ENCODE results near the gene MIX23. TPM values are rescaled to one million over a fixed set of nuclear protein-coding genes. Genes with fewer than 3 reads are reported as not detected.
"Not testable (repeated sequence)": the region's sequence is repeated elsewhere in the genome, so short reads cannot be mapped to it uniquely, and the experiment has no call there.

MIX23 gene
- total RNA-seq, 4 donors from 2014 or later, result 20.6 to 25.1 (median 23.3) TPM

GRCh38 chr3:122377975-122378374 lies 5.1 kb downstream of the MIX23 start:
- intact Hi-C loops (cut with DNase I), result no loop called here

GRCh38 chr3:122374034-122374433 lies 9.0 kb downstream of the MIX23 start:
- 93 to 94% methylated on average over 1 of the region's 1 CpG for WGBS, 2 donors
- Histone ChIP-seq H3K36me3 (no peaks in the 10 kb centered on the region), H3K27me3 (no peaks in the 10 kb centered on the region), H3K4me1 (no peaks in the 10 kb centered on the region), H3K4me3 (replicated peaks in 1 of 3) (no peak overlapping the region), H3K9me3 (no peaks in the 10 kb centered on the region), H3K27ac (no peak overlapping the region)
- intact Hi-C loops (cut with DNase I), result no loop called here
- DNase-seq, result no peak
- no peak for TF ChIP-seq POLR2A (IDR thresholded peaks at IDR 0.05)
- no peak for TF ChIP-seq CTCF (IDR thresholded peaks at IDR 0.05)

More at GRCh38 chr3:122377975-122378374, 5.1 kb downstream of the MIX23 start:
- WGBS, 2 donors, result 84% methylated on average over 4 of the region's 4 CpGs
- Histone ChIP-seq H3K36me3 (no peaks in the 10 kb centered on the region), H3K27me3 (no peaks in the 10 kb centered on the region), H3K9me3 (no peaks in the 10 kb centered on the region), H3K4me3 (replicated peaks in 1 of 3) (no peak overlapping the region), H3K4me1 (peaks cover 0 to 7% of the 10 kb centered on the region in 2 donors), H3K27ac (no peak overlapping the region)
- no peak for DNase-seq
- TF ChIP-seq CTCF (IDR thresholded peaks at IDR 0.05), result no peak
- no peak for TF ChIP-seq POLR2A (IDR thresholded peaks at IDR 0.05)

DNA sequence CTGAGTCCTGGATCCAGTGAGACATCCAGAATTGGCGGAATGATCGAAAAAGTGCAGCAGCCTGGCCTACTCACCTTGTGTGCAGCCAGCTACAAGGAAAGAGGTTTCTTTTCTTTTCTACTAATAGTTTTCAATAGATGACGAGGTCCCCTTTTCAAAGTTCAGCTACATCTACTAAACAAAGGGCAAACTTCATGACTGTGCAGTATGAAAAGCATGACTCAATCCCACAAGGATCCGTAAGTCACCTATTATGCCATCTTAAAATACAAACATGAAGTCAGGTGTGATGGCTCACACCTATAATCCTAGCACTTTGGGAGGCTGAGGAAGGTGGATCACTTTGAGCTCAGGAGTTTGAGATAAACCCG lies 16.7 kb downstream of the MIX23 start:
- intact Hi-C loops (cut with DNase I), result no loop called here
- WGBS, 2 donors, result 93 to 97% methylated on average over 5 of the region's 5 CpGs

DNA sequence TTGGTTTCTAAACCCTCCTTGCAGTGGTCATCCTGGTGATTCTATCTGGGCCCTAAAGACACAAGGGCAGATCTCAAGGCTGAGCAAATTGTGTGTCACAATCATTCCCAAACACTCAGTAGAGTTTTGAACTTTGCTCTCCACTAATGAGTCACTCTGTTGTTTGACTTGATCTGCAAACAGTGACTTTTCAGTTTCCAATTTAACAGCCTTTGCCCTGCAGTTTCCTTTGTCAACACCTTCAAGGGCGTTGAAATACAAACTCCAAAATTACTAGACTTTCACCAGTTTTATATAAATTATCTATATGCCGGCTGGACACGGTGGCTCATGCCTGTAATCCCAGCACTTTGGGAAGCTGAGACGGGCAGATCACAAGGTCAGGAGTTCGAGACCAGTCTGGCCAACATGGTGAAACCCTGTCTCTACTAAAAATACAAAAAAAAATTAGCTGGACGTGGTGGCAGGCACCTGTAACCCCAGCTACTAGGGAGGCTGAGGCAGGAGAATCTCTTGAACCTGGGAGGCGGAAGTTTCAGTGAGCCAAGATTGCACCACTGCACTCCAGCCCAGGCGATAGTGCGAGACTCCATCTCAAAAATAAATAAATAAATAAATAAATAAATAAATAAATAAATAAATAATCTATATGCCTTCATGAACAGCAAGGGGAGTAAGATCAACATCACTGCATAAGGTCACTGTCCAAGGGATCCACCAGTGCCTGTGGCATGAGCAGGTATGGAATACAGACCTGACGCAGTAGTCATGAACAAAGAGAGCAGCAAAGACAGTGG lies 17.3 kb downstream of the MIX23 start:
- H3K4me1 ChIP-seq; intact Hi-C loops (cut with DNase I); DNase-seq; H3K9me3 ChIP-seq; H3K27me3 ChIP-seq; H3K27ac ChIP-seq; H3K4me3 ChIP-seq (replicated peaks in 1 of 3); H3K36me3 ChIP-seq: not testable (repeated sequence)
- WGBS, 2 donors, result 91 to 95% methylated on average over 10 of the region's 10 CpGs

More for the DNA sequence above, 16.7 kb downstream of the MIX23 start:
- Histone ChIP-seq H3K9me3 (no peaks in the 10 kb centered on the region), H3K27me3 (no peaks in the 10 kb centered on the region), H3K4me3 (replicated peaks in 1 of 3) (no peak overlapping the region), H3K4me1 (no peaks in the 10 kb centered on the region), H3K27ac (no peak overlapping the region), H3K36me3 (peaks cover 5% of the 10 kb centered on the region in 2 donors)
- TF ChIP-seq POLR2A (IDR thresholded peaks at IDR 0.05), result no peak
- TF ChIP-seq CTCF (IDR thresholded peaks at IDR 0.05), result no peak
- no peak for DNase-seq

- no peak overlapping the region for H3K27ac ChIP-seq
These were observed 18.0 kb downstream of the MIX23 start for GRCh38 chr3:122365073-122365472.

More at GRCh38 chr3:122365073-122365472, 18.0 kb downstream of the MIX23 start:
- H3K4me3 ChIP-seq (replicated peaks in 1 of 3), result no peak overlapping the region
- intact Hi-C loops (cut with DNase I), result no loop called here
- H3K9me3 ChIP-seq, result no peaks in the 10 kb centered on the region
- no peak for DNase-seq
- TF ChIP-seq POLR2A (IDR thresholded peaks at IDR 0.05) (no peak), CTCF (IDR thresholded peaks at IDR 0.05) (no peak)
- WGBS, 2 donors, result 91 to 94% methylated on average over 1 of the region's 1 CpG
- H3K4me1 ChIP-seq, result no peaks in the 10 kb centered on the region
- no peaks in the 10 kb centered on the region for H3K27me3 ChIP-seq
- peaks cover 5% of the 10 kb centered on the region in 2 donors for H3K36me3 ChIP-seq

All from thyroid gland (tissue), 4 donors.